ENCODE measurements around the gene USP47.

DNA sequence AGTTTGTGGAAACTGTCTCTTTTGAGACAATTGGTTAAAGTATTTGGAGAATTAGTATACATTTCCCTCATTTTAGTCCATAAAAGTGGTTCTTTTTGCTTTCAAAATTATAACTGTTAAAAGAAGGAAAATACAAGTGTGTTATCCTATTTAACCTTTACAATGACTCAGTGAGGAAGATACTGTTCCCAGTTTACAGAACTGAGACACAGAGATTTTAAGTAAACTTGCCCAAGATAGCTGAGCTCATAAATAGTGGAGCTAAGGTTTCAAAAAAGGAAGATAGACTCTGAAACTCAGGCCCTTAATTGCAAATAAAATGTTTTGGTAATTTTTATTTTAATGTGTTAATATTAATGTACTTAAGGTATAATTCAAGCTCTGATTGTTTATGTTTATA is 107.7 kb downstream of the USP47 start:
- TF ChIP-seq POLR2A (IDR thresholded peaks at IDR 0.05; ENCODE audit: low read length) (no peak), GATA1 (IDR thresholded peaks at IDR 0.05; ENCODE audit: low read depth, low read length) (no peak)
